ENCODE results near the gene PLBD2.

PLBD2 gene

GRCh38 chr12:113329791-113330417 is 28.5 kb upstream of the PLBD2 start:
- Histone ChIP-seq H3K9me3 (replicated peaks in 1 of 11) (no peaks in the 10 kb centered on the region), H3K4me2 (peak overlapping the region in 3 of 11 experiments; percentile 10 to 31 (median 18); a peak in 4 of 22 replicates), H3K36me3 (peaks cover 0 to 66% (median 0%) of the 10 kb centered on the region in 11 experiments; a peak in 9 of 22 replicates), H3K4me1 (peaks cover 32 to 48% (median 37%) of the 10 kb centered on the region in 10 experiments), H4K20me1 (peaks cover 0 to 41% (median 6%) of the 10 kb centered on the region in 11 experiments; a peak in 10 of 22 replicates), H3K4me3 (no peak overlapping the region), H3K9ac (no peak overlapping the region), H3K27ac (no peak overlapping the region), H3K27me3 (peaks cover 0 to 12% (median 10%) of the 10 kb centered on the region in 11 experiments; a peak in 9 of 22 replicates)
- TF ChIP-seq Cebpa-rat (IDR thresholded peaks at IDR 0.05), result no peak

- TF ChIP-seq Cebpa-rat (IDR thresholded peaks at IDR 0.05), result no peak
- H3K36me3 ChIP-seq, result peaks cover 0 to 61% (median 0%) of the 10 kb centered on the region in 11 experiments; a peak in 9 of 22 replicates
- H3K4me3 ChIP-seq, result no peak overlapping the region
- H3K9ac ChIP-seq, result no peak overlapping the region
- no peaks in the 10 kb centered on the region for H3K9me3 ChIP-seq (replicated peaks in 1 of 11)
- H3K4me2 ChIP-seq, result no peak overlapping the region
- peaks cover 0 to 41% (median 6%) of the 10 kb centered on the region in 11 experiments; a peak in 10 of 22 replicates for H4K20me1 ChIP-seq
- H3K27ac ChIP-seq, result no peak overlapping the region
- peaks cover 32 to 52% (median 40%) of the 10 kb centered on the region in 10 experiments for H3K4me1 ChIP-seq
- peaks cover 0 to 12% (median 10%) of the 10 kb centered on the region in 11 experiments; a peak in 9 of 22 replicates for H3K27me3 ChIP-seq
These were observed 27.9 kb upstream of the PLBD2 start for GRCh38 chr12:113330505-113330904.

- H3K4me2 ChIP-seq, result peak overlapping the region; percentile 12 to 98 (median 92); a peak in 21 of 22 replicates
- H3K4me1 ChIP-seq, result peaks cover 17 to 46% (median 27%) of the 10 kb centered on the region in 10 experiments
- H3K27me3 ChIP-seq, result peaks cover 0 to 12% (median 10%) of the 10 kb centered on the region in 11 experiments; a peak in 9 of 22 replicates
- peaks cover 0 to 52% (median 0%) of the 10 kb centered on the region in 11 experiments; a peak in 9 of 22 replicates for H3K36me3 ChIP-seq
- H3K27ac ChIP-seq, result no peak overlapping the region
- peak overlapping the region in 3 of 10 experiments; percentile 78 to 88 (median 84); a peak in 5 of 20 replicates for H3K4me3 ChIP-seq
- peaks cover 0 to 33% (median 6%) of the 10 kb centered on the region in 11 experiments; a peak in 10 of 22 replicates for H4K20me1 ChIP-seq
- no peak for TF ChIP-seq Cebpa-rat (IDR thresholded peaks at IDR 0.05)
- no peaks in the 10 kb centered on the region for H3K9me3 ChIP-seq (replicated peaks in 1 of 11)
- H3K9ac ChIP-seq, result peak overlapping the region in 1 of 11 experiments; percentile 1; a peak in 1 of 22 replicates
These were observed 25.5 kb upstream of the PLBD2 start for GRCh38 chr12:113332688-113333417.

- Histone ChIP-seq H4K20me1 (peaks cover 0 to 31% (median 6%) of the 10 kb centered on the region in 11 experiments; a peak in 10 of 22 replicates), H3K4me3 (peak overlapping the region in 3 of 10 experiments; percentile 78 to 88 (median 84); a peak in 6 of 20 replicates), H3K27ac (peak overlapping the region in 1 of 11 experiments; percentile 80; a peak in 1 of 22 replicates), H3K36me3 (peaks cover 0 to 46% (median 0%) of the 10 kb centered on the region in 11 experiments; a peak in 9 of 22 replicates), H3K9ac (peak overlapping the region in 3 of 11 experiments; percentile 1 to 87 (median 86); a peak in 2 of 22 replicates), H3K4me2 (peak overlapping the region; percentile 85 to 98 (median 94)), H3K4me1 (peaks cover 17 to 46% (median 27%) of the 10 kb centered on the region in 10 experiments), H3K27me3 (peaks cover 0 to 12% (median 10%) of the 10 kb centered on the region in 11 experiments; a peak in 9 of 22 replicates), H3K9me3 (replicated peaks in 1 of 11) (no peaks in the 10 kb centered on the region)
- TF ChIP-seq Cebpa-rat (IDR thresholded peaks at IDR 0.05), result no peak
These were observed 25.0 kb upstream of the PLBD2 start for GRCh38 chr12:113333418-113333750.

GRCh38 chr12:113333877-113334785 is 24.3 kb upstream of the PLBD2 start:
- H4K20me1 ChIP-seq, result peaks cover 0 to 31% (median 6%) of the 10 kb centered on the region in 11 experiments; a peak in 10 of 22 replicates
- peak overlapping the region; percentile 71 to 90 (median 84) for H3K4me3 ChIP-seq
- TF ChIP-seq Cebpa-rat (IDR thresholded peaks at IDR 0.05), result no peak
- peak overlapping the region; percentile 39 to 86 (median 65); a peak in 21 of 22 replicates for H3K27ac ChIP-seq
- peak overlapping the region; percentile 85 to 98 (median 94) for H3K4me2 ChIP-seq
- H3K4me1 ChIP-seq, result peaks cover 17 to 43% (median 27%) of the 10 kb centered on the region in 10 experiments
- H3K36me3 ChIP-seq, result peaks cover 0 to 40% (median 0%) of the 10 kb centered on the region in 11 experiments; a peak in 9 of 22 replicates
- peaks cover 0 to 12% (median 10%) of the 10 kb centered on the region in 11 experiments; a peak in 9 of 22 replicates for H3K27me3 ChIP-seq
- H3K9ac ChIP-seq, result peak overlapping the region; percentile 69 to 91 (median 86)
- no peaks in the 10 kb centered on the region for H3K9me3 ChIP-seq (replicated peaks in 1 of 11)

GRCh38 chr12:113334786-113335539 is 23.4 kb upstream of the PLBD2 start, which contains the start of gene SLC8B1:
SLC8B1 (minus strand) TSS chr12:113335109; CDS start chr12:113332878, 2,231 bp downstream.
- Histone ChIP-seq H4K20me1 (peaks cover 0 to 25% (median 6%) of the 10 kb centered on the region in 11 experiments; a peak in 10 of 22 replicates), H3K9me3 (replicated peaks in 1 of 11) (no peaks in the 10 kb centered on the region), H3K4me1 (peaks cover 17 to 36% (median 27%) of the 10 kb centered on the region in 10 experiments), H3K9ac (peak within 1 kb of the TSS; percentile 69 to 91 (median 86)), H3K27ac (peak within 1 kb of the TSS; percentile 39 to 86 (median 65)), H3K4me3 (peak within 1 kb of the TSS; percentile 71 to 90 (median 84)), H3K4me2 (peak within 1 kb of the TSS; percentile 85 to 98 (median 94)), H3K36me3 (peaks cover 0 to 31% (median 0%) of the 10 kb centered on the region in 11 experiments; a peak in 9 of 22 replicates), H3K27me3 (peaks cover 0 to 12% (median 10%) of the 10 kb centered on the region in 11 experiments; a peak in 9 of 22 replicates)
- TF ChIP-seq Cebpa-rat (IDR thresholded peaks at IDR 0.05), result no peak

- Histone ChIP-seq H4K20me1 (no peaks in the 10 kb centered on the region; a peak in 1 of 22 replicates), H3K4me1 (peaks cover under 1 to 27% (median 6%) of the 10 kb centered on the region in 10 experiments; a peak in 19 of 20 replicates), H3K9me3 (replicated peaks in 1 of 11) (no peaks in the 10 kb centered on the region), H3K4me3 (no peak overlapping the region), H3K27ac (no peak overlapping the region), H3K9ac (no peak overlapping the region), H3K36me3 (no peaks in the 10 kb centered on the region), H3K27me3 (peaks cover 0 to 3% (median 2%) of the 10 kb centered on the region in 11 experiments; a peak in 8 of 22 replicates), H3K4me2 (no peak overlapping the region)
- no peak for TF ChIP-seq Cebpa-rat (IDR thresholded peaks at IDR 0.05)
These were observed 18.8 kb upstream of the PLBD2 start for GRCh38 chr12:113339540-113339939.

Data from BLaER1 treated with 17β-estradiol and CSF1 and Interleukin-3, amounts not matched to agents 10 nM and 100 nM (cell line).